Lower leg skin (tissue), 3 donors: ENCODE results near the gene LRIG1.

Experiments used
- CTCF ChIP-seq, 3 donors: fragments of 450-650 bp; IDR thresholded peaks; one replicate each; pipeline ENCODE4 v1.5.1; 2016; ENCODE audit warnings: antibody characterized with exemption in 3 of 3, mild to moderate bottlenecking in 3 of 3, moderate library complexity in 2 of 3
- POLR2A ChIP-seq, 2 donors: fragments of 450-650 bp; IDR thresholded peaks; one replicate each; pipeline ENCODE4 v1.6.1; 2016 to 2017; ENCODE audit warnings: antibody characterized with exemption in 2 of 2, mild to moderate bottlenecking in 1 of 2, moderate library complexity in 1 of 2

DNA sequence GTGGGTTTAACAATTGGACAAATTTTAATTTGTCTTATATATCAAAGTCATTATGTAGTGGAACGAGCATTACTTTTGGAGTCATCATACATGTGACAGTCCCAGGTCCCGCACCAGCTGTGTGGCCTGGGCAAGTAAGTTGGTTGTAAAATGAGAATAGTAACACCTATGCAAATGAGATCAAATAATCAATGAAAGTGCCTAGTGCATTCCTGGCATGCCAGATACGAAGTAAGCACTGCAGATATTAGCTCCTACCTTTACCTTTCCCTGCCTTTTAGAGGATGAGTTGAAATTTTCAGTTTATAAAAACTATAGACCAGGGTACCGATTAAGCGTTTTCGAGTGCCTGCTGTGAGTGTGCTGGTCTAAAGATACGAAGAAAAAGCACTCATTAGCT, 134.1 kb downstream of the LRIG1 start:
- TF ChIP-seq CTCF (IDR thresholded peaks at IDR 0.05) (no peak), POLR2A (IDR thresholded peaks at IDR 0.05) (no peak)
